ENCODE data around the gene LAPTM5.

- TF ChIP-seq CTCF (IDR thresholded peaks at IDR 0.05) (no peak), POLR2A (IDR thresholded peaks at IDR 0.05) (no peak)
Observed at GRCh38 chr1:30731806-30732276, 25.7 kb downstream of the LAPTM5 start.
